Measurements from ENCODE around the gene PCDHGA9. TPM values are rescaled to one million over a fixed set of nuclear protein-coding genes. Genes with fewer than 3 reads are reported as not detected.
A peak's percentile ranks its signal among the peaks of the same experiment; 100 is the strongest.
"Not testable (repeated sequence)": the region's sequence is repeated elsewhere in the genome, so short reads cannot be mapped to it uniquely, and the experiment has no call there.

PCDHGA9 gene
- total and polyA plus RNA-seq, 4 donors, result 10.9 to 21.4 (median 15.0) TPM

DNA sequence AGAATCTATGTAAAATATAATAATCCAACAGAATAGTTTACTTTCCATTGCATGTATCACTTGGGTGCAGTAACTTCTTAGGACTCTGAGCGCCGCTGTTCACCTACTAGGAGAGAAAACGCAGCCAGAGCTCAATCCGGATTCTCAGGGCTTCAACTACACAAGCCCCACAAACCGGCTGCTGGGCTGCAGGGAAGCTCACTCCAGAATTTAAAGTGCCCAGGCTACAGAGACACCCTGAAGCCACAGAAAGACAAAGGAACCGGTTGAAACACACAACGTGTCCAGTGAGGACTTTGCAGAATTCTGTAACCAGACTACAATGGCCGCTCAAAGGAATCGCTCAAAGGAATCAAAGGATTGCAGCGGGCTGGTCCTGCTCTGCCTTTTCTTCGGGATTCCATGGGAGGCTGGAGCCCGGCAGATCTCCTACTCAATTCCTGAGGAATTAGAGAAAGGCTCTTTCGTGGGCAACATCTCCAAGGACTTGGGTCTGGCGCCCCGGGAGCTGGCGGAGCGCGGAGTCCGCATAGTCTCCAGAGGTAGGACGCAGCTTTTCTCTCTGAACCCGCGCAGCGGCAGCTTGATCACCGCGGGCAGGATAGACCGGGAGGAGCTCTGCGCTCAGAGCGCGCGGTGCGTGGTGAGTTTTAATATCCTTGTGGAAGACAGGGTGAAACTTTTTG is 10.4 kb downstream of the PCDHGA9 start, which contains the start of gene PCDHGA10:
Gene PCDHGA10 (plus strand): TSS at position 134 of the 686 bp plus-strand sequence. CDS start 189 bp downstream, at position 323.
- H3K27ac ChIP-seq (ENCODE audit: low read depth, low read length), result no peak within 1 kb of the TSS
- peaks cover 14% of the 10 kb centered on the region for H3K4me1 ChIP-seq (ENCODE audit: control insufficient read depth, insufficient read depth, low read length)
- peaks cover 23% of the 10 kb centered on the region for H3K36me3 ChIP-seq (ENCODE audit: control insufficient read depth, insufficient read depth, low read length)
- H3K27me3 ChIP-seq (ENCODE audit: control insufficient read depth, insufficient read depth, low read length), result peaks cover 2% of the 10 kb centered on the region
- peaks cover 60% of the 10 kb centered on the region for H3K9me3 ChIP-seq (ENCODE audit: control insufficient read depth, insufficient read depth, low read length)
- peak in 2 of 6 donors; percentile 57 to 73 for DNase-seq (ENCODE audit: low read depth in 4 of 6, low spot score in 6 of 6)
- peak within 1 kb of the TSS; percentile 11 for H3K4me3 ChIP-seq (ENCODE audit: low read depth, low read length)
- WGBS (ENCODE audit: insufficient coverage), result 15% methylated on average over 30 of the region's 31 CpGs

DNA sequence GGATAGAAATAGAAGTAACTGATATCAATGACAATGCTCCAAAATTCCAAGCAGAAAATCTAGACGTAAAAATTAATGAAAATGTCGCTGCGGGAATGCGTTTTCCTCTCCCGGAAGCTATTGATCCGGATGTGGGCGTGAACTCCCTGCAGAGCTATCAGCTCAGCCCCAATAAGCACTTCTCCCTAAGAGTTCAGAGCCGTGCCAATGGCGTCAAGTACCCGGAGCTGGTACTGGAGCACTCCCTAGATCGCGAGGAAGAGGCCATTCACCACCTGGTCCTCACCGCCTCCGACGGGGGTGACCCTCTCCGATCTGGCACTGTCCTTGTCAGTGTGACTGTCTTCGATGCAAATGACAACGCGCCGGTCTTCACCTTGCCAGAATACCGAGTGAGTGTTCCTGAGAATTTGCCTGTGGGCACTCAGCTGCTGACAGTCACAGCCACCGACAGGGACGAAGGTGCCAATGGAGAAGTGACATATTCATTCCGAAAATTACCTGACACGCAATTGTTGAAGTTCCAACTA is 11.0 kb downstream of the PCDHGA9 start:
- DNase-seq (ENCODE audit: low read depth in 4 of 6, low spot score in 6 of 6), result peak in 1 of 6 donors; percentile 4
- peaks cover 14% of the 10 kb centered on the region for H3K4me1 ChIP-seq (ENCODE audit: control insufficient read depth, insufficient read depth, low read length)
- H3K36me3 ChIP-seq (ENCODE audit: control insufficient read depth, insufficient read depth, low read length), result peaks cover 21% of the 10 kb centered on the region
- peaks cover 2% of the 10 kb centered on the region for H3K27me3 ChIP-seq (ENCODE audit: control insufficient read depth, insufficient read depth, low read length)
- WGBS (ENCODE audit: insufficient coverage), result 19% methylated on average over 21 of the region's 25 CpGs
- H3K9me3 ChIP-seq (ENCODE audit: control insufficient read depth, insufficient read depth, low read length), result peaks cover 61% of the 10 kb centered on the region
- no peak overlapping the region for H3K4me3 ChIP-seq (ENCODE audit: low read depth, low read length)
- no peak overlapping the region for H3K27ac ChIP-seq (ENCODE audit: low read depth, low read length)

DNA sequence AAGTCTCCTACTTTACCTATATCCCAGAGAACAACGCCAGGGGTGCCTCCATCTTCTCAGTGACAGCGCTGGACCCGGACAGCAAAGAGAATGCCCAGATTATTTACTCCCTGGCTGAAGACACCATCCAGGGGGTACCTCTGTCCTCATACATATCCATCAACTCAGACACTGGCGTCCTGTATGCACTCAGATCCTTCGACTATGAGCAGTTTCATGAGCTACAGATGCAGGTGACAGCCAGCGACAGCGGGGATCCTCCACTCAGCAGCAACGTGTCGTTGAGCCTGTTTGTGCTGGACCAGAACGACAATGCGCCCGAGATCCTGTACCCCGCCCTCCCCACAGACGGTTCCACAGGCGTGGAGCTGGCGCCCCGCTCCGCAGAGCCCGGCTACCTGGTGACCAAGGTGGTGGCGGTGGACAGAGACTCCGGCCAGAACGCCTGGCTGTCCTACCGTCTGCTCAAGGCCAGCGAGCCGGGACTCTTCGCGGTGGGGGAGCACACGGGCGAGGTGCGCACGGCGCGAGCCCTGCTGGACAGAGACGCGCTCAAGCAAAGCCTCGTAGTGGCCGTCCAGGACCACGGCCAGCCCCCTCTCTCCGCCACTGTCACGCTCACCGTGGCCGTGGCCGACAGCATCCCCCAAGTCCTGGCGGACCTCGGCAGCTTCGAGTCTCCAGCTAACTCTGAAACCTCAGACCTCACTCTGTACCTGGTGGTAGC is 12.1 kb downstream of the PCDHGA9 start:
- H3K4me1 ChIP-seq (ENCODE audit: control insufficient read depth, insufficient read depth, low read length), result peaks cover 13% of the 10 kb centered on the region
- H3K27ac ChIP-seq (ENCODE audit: low read depth, low read length); H3K27me3 ChIP-seq (ENCODE audit: control insufficient read depth, insufficient read depth, low read length); H3K4me3 ChIP-seq (ENCODE audit: low read depth, low read length); DNase-seq (ENCODE audit: low read depth in 4 of 6, low spot score in 6 of 6): not testable (repeated sequence)
- 22% methylated on average over 38 of the region's 46 CpGs for WGBS (ENCODE audit: insufficient coverage)
- peaks cover 63% of the 10 kb centered on the region for H3K9me3 ChIP-seq (ENCODE audit: control insufficient read depth, insufficient read depth, low read length)
- H3K36me3 ChIP-seq (ENCODE audit: control insufficient read depth, insufficient read depth, low read length), result peaks cover 28% of the 10 kb centered on the region

DNA sequence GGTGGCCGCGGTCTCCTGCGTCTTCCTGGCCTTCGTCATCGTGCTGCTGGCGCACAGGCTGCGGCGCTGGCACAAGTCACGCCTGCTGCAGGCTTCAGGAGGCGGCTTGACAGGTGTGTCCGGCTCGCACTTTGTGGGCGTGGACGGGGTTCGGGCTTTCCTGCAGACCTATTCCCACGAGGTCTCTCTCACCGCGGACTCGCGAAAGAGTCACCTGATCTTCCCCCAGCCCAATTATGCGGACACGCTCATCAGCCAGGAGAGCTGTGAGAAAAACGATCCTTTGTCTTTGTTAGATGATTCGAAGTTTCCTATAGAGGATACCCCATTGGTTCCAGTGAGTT is 12.7 kb downstream of the PCDHGA9 start:
- 20% methylated on average over 16 of the region's 24 CpGs for WGBS (ENCODE audit: insufficient coverage)
- H3K9me3 ChIP-seq (ENCODE audit: control insufficient read depth, insufficient read depth, low read length), result peaks cover 63% of the 10 kb centered on the region
- DNase-seq (ENCODE audit: low read depth in 4 of 6, low spot score in 6 of 6), result not testable (repeated sequence)

DNA sequence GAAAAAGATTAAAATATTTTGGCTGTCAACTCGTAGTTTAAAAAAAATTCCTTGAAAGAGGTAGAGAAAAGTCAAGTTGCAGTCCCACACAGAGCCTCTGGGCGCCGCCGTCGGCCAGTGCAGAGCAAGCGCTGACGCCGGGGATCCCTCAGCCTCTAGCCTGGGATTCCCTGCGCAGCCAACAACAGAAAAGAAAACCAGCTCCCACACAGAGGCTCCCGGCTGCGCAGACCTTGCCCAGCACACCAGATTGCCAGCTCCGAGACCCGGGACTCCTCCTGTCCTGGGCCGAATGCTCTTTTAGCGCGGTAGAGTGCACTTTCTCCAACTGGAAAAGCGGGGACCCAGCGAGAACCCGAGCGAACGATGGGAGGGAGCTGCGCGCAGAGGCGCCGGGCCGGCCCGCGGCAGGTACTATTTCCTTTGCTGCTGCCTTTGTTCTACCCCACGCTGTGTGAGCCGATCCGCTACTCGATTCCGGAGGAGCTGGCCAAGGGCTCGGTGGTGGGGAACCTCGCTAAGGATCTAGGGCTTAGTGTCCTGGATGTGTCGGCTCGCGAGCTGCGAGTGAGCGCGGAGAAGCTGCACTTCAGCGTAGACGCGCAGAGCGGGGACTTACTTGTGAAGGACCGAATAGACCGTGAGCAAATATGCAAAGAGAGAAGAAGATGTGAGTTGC is 15.1 kb downstream of the PCDHGA9 start, which contains the start of gene PCDHGB7:
Gene PCDHGB7 (plus strand): TSS at position 184 of the 679 bp plus-strand sequence. CDS start 183 bp downstream, at position 367.
- 9% methylated on average over 36 of the region's 47 CpGs for WGBS (ENCODE audit: insufficient coverage)
- Histone ChIP-seq H3K9me3 (ENCODE audit: control insufficient read depth, insufficient read depth, low read length) (peaks cover 73% of the 10 kb centered on the region), H3K27ac (ENCODE audit: low read depth, low read length) (peak within 1 kb of the TSS; percentile 57), H3K36me3 (ENCODE audit: control insufficient read depth, insufficient read depth, low read length) (peaks cover 29% of the 10 kb centered on the region), H3K4me1 (ENCODE audit: control insufficient read depth, insufficient read depth, low read length) (peaks cover 19% of the 10 kb centered on the region), H3K4me3 (ENCODE audit: low read depth, low read length) (peak within 1 kb of the TSS; percentile 32)
- H3K27me3 ChIP-seq (ENCODE audit: control insufficient read depth, insufficient read depth, low read length), result not testable (repeated sequence)
- peak in 2 of 6 donors; percentile 73 to 78 for DNase-seq (ENCODE audit: low read depth in 4 of 6, low spot score in 6 of 6)

More for the DNA sequence above, 12.7 kb downstream of the PCDHGA9 start:
- not testable (repeated sequence) for H3K4me3 ChIP-seq (ENCODE audit: low read depth, low read length); H3K4me1 ChIP-seq (ENCODE audit: control insufficient read depth, insufficient read depth, low read length); H3K27me3 ChIP-seq (ENCODE audit: control insufficient read depth, insufficient read depth, low read length); H3K27ac ChIP-seq (ENCODE audit: low read depth, low read length)
- peaks cover 26% of the 10 kb centered on the region for H3K36me3 ChIP-seq (ENCODE audit: control insufficient read depth, insufficient read depth, low read length)

DNA sequence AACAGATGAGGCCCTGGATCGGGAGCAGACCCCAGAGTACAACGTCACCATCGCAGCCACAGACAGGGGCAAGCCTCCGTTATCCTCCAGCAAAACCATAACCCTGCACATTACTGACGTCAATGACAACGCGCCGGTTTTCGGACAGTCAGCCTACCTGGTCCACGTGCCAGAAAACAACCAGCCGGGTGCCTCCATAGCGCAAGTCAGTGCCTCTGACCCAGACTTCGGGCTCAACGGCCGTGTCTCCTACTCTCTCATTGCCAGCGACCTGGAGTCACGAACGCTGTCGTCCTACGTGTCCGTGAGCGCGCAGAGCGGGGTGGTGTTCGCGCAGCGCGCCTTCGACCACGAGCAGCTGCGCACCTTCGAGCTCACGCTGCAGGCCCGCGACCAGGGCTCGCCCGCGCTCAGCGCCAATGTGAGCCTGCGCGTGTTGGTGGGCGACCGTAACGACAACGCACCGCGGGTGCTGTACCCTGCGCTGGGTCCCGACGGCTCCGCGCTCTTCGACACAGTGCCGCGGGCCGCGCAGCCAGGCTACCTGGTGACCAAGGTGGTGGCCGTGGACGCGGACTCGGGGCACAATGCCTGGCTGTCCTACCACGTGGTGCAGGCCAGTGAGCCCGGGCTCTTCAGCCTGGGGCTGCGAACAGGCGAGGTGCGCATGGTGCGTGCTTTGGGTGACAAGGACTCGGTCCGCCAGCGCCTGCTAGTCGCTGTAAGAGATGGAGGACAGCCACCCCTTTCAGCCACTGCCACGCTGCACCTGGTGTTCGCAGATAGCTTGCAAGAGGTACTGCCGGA is 16.7 kb downstream of the PCDHGA9 start:
- Histone ChIP-seq H3K27ac (ENCODE audit: low read depth, low read length) (no peak overlapping the region), H3K9me3 (ENCODE audit: control insufficient read depth, insufficient read depth, low read length) (peaks cover 76% of the 10 kb centered on the region), H3K4me1 (ENCODE audit: control insufficient read depth, insufficient read depth, low read length) (peaks cover 22% of the 10 kb centered on the region), H3K27me3 (ENCODE audit: control insufficient read depth, insufficient read depth, low read length) (no peaks in the 10 kb centered on the region), H3K36me3 (ENCODE audit: control insufficient read depth, insufficient read depth, low read length) (peaks cover 26% of the 10 kb centered on the region), H3K4me3 (ENCODE audit: low read depth, low read length) (no peak overlapping the region)
- DNase-seq (ENCODE audit: low read depth in 4 of 6, low spot score in 6 of 6), result no peak
- 22% methylated on average over 74 of the region's 74 CpGs for WGBS (ENCODE audit: insufficient coverage)

DNA sequence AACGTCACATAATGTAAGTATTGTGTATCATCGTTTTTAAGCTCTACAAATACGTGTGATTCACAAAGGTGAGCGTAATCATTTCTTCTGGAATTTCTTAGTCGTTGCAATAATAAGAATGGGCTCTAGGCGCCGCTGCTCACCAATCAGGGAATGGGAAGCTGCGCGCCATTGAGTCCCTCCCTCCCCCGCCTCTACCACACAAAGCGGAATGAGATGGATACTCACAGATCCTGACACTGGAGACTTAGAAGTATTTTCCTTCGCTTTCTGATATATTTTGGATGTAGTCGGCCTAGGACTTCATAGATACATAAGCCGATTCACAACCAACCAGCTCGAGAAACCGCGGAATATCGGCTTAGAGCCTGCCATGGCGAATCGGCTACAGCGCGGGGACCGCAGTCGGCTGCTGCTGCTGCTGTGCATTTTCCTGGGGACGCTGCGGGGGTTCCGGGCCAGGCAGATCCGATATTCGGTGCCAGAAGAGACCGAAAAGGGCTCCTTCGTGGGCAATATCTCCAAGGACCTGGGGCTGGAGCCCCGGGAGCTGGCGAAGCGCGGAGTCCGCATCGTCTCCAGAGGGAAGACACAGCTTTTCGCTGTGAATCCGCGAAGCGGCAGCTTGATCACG is 18.4 kb downstream of the PCDHGA9 start, which contains the start of gene PCDHGA11:
Gene PCDHGA11 (plus strand): TSS at position 197 of the 634 bp plus-strand sequence. CDS start 177 bp downstream, at position 374.
- Histone ChIP-seq H3K27ac (ENCODE audit: low read depth, low read length) (no peak within 1 kb of the TSS), H3K36me3 (ENCODE audit: control insufficient read depth, insufficient read depth, low read length) (peaks cover 26% of the 10 kb centered on the region), H3K27me3 (ENCODE audit: control insufficient read depth, insufficient read depth, low read length) (no peaks in the 10 kb centered on the region), H3K9me3 (ENCODE audit: control insufficient read depth, insufficient read depth, low read length) (peaks cover 75% of the 10 kb centered on the region), H3K4me3 (ENCODE audit: low read depth, low read length) (peak within 1 kb of the TSS; percentile 26), H3K4me1 (ENCODE audit: control insufficient read depth, insufficient read depth, low read length) (peaks cover 22% of the 10 kb centered on the region)
- 11% methylated on average over 34 of the region's 42 CpGs for WGBS (ENCODE audit: insufficient coverage)
- DNase-seq (ENCODE audit: low read depth in 4 of 6, low spot score in 6 of 6), result peak in 2 of 6 donors; percentile 55 to 73

DNA sequence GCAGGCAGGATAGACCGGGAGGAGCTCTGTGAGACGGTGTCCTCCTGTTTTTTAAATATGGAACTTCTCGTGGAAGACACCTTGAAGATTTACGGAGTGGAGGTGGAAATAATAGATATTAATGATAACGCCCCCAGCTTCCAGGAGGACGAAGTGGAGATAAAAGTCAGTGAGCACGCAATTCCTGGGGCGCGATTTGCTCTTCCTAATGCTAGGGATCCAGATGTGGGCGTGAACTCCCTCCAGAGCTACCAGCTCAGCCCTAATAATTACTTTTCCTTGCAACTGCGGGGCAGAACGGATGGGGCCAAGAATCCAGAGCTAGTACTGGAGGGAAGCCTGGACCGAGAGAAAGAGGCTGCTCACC is 18.9 kb downstream of the PCDHGA9 start:
- peaks cover 22% of the 10 kb centered on the region for H3K4me1 ChIP-seq (ENCODE audit: control insufficient read depth, insufficient read depth, low read length)
- DNase-seq (ENCODE audit: low read depth in 4 of 6, low spot score in 6 of 6), result no peak
- no peaks in the 10 kb centered on the region for H3K27me3 ChIP-seq (ENCODE audit: control insufficient read depth, insufficient read depth, low read length)
- 11% methylated on average over 7 of the region's 13 CpGs for WGBS (ENCODE audit: insufficient coverage)
- peaks cover 75% of the 10 kb centered on the region for H3K9me3 ChIP-seq (ENCODE audit: control insufficient read depth, insufficient read depth, low read length)
- H3K27ac ChIP-seq (ENCODE audit: low read depth, low read length), result no peak overlapping the region
- peak overlapping the region; percentile 26 for H3K4me3 ChIP-seq (ENCODE audit: low read depth, low read length)
- peaks cover 26% of the 10 kb centered on the region for H3K36me3 ChIP-seq (ENCODE audit: control insufficient read depth, insufficient read depth, low read length)
